Measurements from ENCODE around the gene PRKAR2B.

DNA sequence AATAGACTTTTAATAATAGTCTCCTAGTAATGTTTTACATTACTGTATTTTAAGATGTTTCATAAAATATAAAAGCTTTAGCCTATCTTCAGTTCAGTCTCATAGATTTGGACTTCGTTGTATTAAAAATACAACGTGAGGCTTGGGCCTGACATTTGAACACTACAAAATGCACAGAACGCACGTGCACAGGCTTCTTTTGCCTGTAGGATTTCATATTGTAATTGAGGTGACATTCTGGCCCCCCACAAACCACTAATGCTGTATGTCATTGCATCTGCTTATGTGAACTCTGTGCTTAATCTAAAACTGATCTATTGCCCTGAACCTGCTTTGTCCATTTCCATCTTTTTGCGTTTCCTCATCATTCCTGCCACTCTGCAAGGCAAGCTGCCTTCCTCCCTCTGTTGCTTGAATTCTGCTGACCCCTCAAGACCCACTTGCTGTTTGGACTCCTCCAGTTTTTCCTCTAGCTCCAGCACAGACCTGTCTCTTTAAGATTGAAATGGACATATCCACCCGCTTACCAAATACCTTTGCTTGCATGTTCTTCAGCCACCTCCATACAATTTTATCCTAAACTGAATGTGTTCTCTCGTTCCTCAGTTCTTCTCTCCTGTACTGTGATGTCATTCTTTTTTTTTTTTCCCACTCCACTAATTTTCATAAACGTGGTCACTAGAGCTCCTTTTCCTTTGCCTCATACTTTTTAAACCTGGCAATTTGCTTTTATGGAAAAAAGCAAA, 12.4 kb downstream of the PRKAR2B start:
- TF ChIP-seq EZH2 (IDR thresholded peaks at IDR 0.05; ENCODE audit: insufficient read depth, poor library complexity, severe bottlenecking) (no peak), EZH2phosphoT487 (IDR thresholded peaks at IDR 0.05; ENCODE audit: insufficient read depth, low read depth) (no peak)

All from GM23248 (cell line).